DOHH2 (cell line): ENCODE data around the gene VWC2.

Source experiments
- CTCF ChIP-seq: fragments of 200-600 bp; sonication (generic); IDR thresholded peaks from one replicate; pipeline ENCODE4 v1.5.1; 2014; ENCODE audit warnings: antibody characterized with exemption, mild to moderate bottlenecking, low read depth, low read length; ENCODE audit not compliant: poor library complexity, severe bottlenecking
- EZH2phosphoT487 ChIP-seq: fragments of 200-600 bp; sonication (generic); IDR thresholded peaks from 2 replicates; pipeline ENCODE4 v1.6.1; 2017; ENCODE audit warnings: borderline replicate concordance, mild to moderate bottlenecking, antibody characterized with exemption, low read length, moderate library complexity, mixed read lengths

GRCh38 chr7:49823566-49823965, 50.1 kb downstream of the VWC2 start:
- TF ChIP-seq CTCF, result no peak
- TF ChIP-seq EZH2phosphoT487, result no peak
